HepG2 (cell line): ENCODE results near the gene IDUA. TPM values are rescaled to one million over a fixed set of nuclear protein-coding genes. Genes with fewer than 3 reads are reported as not detected.
A peak's percentile ranks its signal among the peaks of the same experiment; 100 is the strongest.

Experiments
- ATF3 ChIP-seq: sonication (generic); formaldehyde crosslinking; IDR thresholded peaks from 2 replicates; pipeline ENCODE4 v1.4.0; 2020; ENCODE audit warnings: missing genetic modification reagents
- DRAP1 ChIP-seq: IDR thresholded peaks from 2 replicates; pipeline ENCODE4 v1.6.1; 2016; ENCODE audit warnings: missing genetic modification reagents, missing compliant biosample characterization
- FUBP1 ChIP-seq: sonication (generic); formaldehyde crosslinking; IDR thresholded peaks from 2 replicates; pipeline ENCODE4 v1.5.1; 2020; ENCODE audit warnings: missing genetic modification reagents, mild to moderate bottlenecking, borderline replicate concordance
- GABPB1 ChIP-seq: IDR thresholded peaks from 2 replicates; pipeline ENCODE4 v1.6.1; 2016; ENCODE audit warnings: mild to moderate bottlenecking, missing genetic modification reagents, moderate library complexity, missing compliant biosample characterization
- HMGXB4 ChIP-seq, 2 experiments: sonication (generic) in 1 of 2; formaldehyde crosslinking in 1 of 2; IDR thresholded peaks; 2 replicates each; pipeline versions ENCODE4 v1.4.0 to v1.6.1; 2018 to 2020; ENCODE audit warnings: missing genetic modification reagents in 2 of 2, borderline replicate concordance in 1 of 2, low read depth in 1 of 2, mild to moderate bottlenecking in 1 of 2, missing biosample characterization in 1 of 2
- MAFF ChIP-seq: IDR thresholded peaks from 2 replicates; pipeline ENCODE4 v1.6.1; 2011; ENCODE audit warnings: low read depth, low read length, improper control_type of control experiment
- MAFG ChIP-seq: sonication (generic); formaldehyde crosslinking; IDR thresholded peaks from 2 replicates; pipeline ENCODE4 v1.5.1; 2020; ENCODE audit warnings: mild to moderate bottlenecking, missing genetic modification reagents
- MXI1 ChIP-seq: IDR thresholded peaks from 3 replicates; pipeline ENCODE4 v1.6.1; 2012; ENCODE audit warnings: low read depth, low read length, inconsistent platforms, borderline replicate concordance
- PAWR ChIP-seq: sonication (generic); formaldehyde crosslinking; IDR thresholded peaks from 2 replicates; pipeline ENCODE4 v1.4.0; 2020; ENCODE audit warnings: missing genetic modification reagents, mild to moderate bottlenecking, borderline replicate concordance
- POGZ ChIP-seq: sonication (generic); formaldehyde crosslinking; IDR thresholded peaks from 2 replicates; pipeline ENCODE4 v1.4.0; 2020; ENCODE audit warnings: mild to moderate bottlenecking, missing genetic modification reagents
- ZNF333 ChIP-seq: sonication (generic); formaldehyde crosslinking; IDR thresholded peaks from 2 replicates; pipeline ENCODE4 v1.4.0; 2020; ENCODE audit warnings: mild to moderate bottlenecking, missing genetic modification reagents, borderline replicate concordance
- ZNF407 ChIP-seq: sonication (generic); formaldehyde crosslinking; IDR thresholded peaks from one replicate; pipeline ENCODE4 v1.5.1; 2020; ENCODE audit warnings: mild to moderate bottlenecking, missing genetic modification reagents; ENCODE audit errors: not compliant biosample characterization
- ZNF546 ChIP-seq: sonication (generic); formaldehyde crosslinking; conservative IDR thresholded peaks from 2 replicates; pipeline ENCODE4 v1.8.1; 2023; ENCODE audit warnings: mild to moderate bottlenecking, missing genetic modification reagents
- ZNF577 ChIP-seq: sonication (generic); formaldehyde crosslinking; IDR thresholded peaks from 2 replicates; pipeline ENCODE4 v1.4.0; 2020; ENCODE audit warnings: mild to moderate bottlenecking, low read depth, missing genetic modification reagents, borderline replicate concordance
- polyA plus RNA-seq, 8 experiments: library from polyadenylated mRNA; depleted of rRNA in 3 of 8; stranded (reverse) in 7 of 8; unstranded in 1 of 8; fragments of >200 nt; fragmentation: Illumina TruSeq in 4 of 8; extraction: Trizol in 4 of 8; gene quantifications; 2 replicates each; pipeline versions ENCODE4 v1.2.1 to v1.2.3, GENCODE V29; 2011 to 2016; ENCODE audit warnings: low read depth in 4 of 8, missing spikeins in 1 of 8, mixed read lengths in 1 of 8; ENCODE audit not compliant: insufficient read depth in 1 of 8
- total RNA-seq, 5 experiments: library from RNA; depleted of rRNA; stranded (reverse); fragments of >200 nt; fragmentation: Illumina TruSeq; extraction: Trizol; gene quantifications; 2 replicates each; pipeline ENCODE4 v1.2.3, GENCODE V29; 2016; ENCODE audit warnings: low read depth in 1 of 5

IDUA gene
- total and polyA plus RNA-seq, 2 of the 13 experiments (the other 11 are each of a cell fraction or from before 2014, with no cell fraction given): 0.77 to 1.0 TPM

GRCh38 chr4:993111-994029, 6.5 kb downstream of the IDUA start, which contains the start of gene SLC26A1 (continued):
- TF ChIP-seq ZNF407: peak; percentile 78
- peak; percentile 64 for TF ChIP-seq GABPB1 (CRISPR knock-in tag)
- TF ChIP-seq ZNF333: peak; percentile 36; the same call in 1 of the 2 replicates
- no peak for TF ChIP-seq PAWR
- TF ChIP-seq ZNF546 (CRISPR knock-in tag): 0 out of 2 replicates have a peak, but pooled peaks have one; percentile 26
- TF ChIP-seq MAFF: peak; percentile 100
- no peak; the same call in 1 of the 2 replicates for TF ChIP-seq FUBP1
- TF ChIP-seq MXI1: peak; percentile 73; the same call in 2 of the 3 replicates
- peak; percentile 97 for TF ChIP-seq MAFG (CRISPR knock-in tag)
- peak; percentile 10; the same call in 1 of the 2 replicates for TF ChIP-seq POGZ (CRISPR knock-in tag)
- no peak for TF ChIP-seq ZNF577 (CRISPR knock-in tag)
- no peak for TF ChIP-seq DRAP1 (CRISPR knock-in tag)
- TF ChIP-seq HMGXB4 (CRISPR knock-in tag; IDR thresholded peaks at IDR 0.05; ENCODE audit: borderline replicate concordance in 1 of 2, low read depth in 1 of 2): peak; percentile 21 to 51; a peak in 2 of 4 replicates
- TF ChIP-seq ATF3 (CRISPR knock-in tag): peak; percentile 49; the same call in 1 of the 2 replicates
